PC-3 (cell line): ENCODE data around the gene SLIT1.

Source experiments
- EZH2phosphoT487 ChIP-seq: fragments of 300-600 bp; sonication (generic); IDR thresholded peaks from 2 replicates; pipeline ENCODE4 v1.6.1; 2018; ENCODE audit warnings: mild to moderate bottlenecking, antibody characterized with exemption, low read length, borderline replicate concordance
- TF ChIP-seq, protein P1 (sequence below): fragments of 300-600 bp; sonication (generic); conservative IDR thresholded peaks from 2 replicates; pipeline ENCODE4 v1.5.1; 2017; ENCODE audit warnings: antibody characterized with exemption, low read depth, mild to moderate bottlenecking, low read length

DNA sequence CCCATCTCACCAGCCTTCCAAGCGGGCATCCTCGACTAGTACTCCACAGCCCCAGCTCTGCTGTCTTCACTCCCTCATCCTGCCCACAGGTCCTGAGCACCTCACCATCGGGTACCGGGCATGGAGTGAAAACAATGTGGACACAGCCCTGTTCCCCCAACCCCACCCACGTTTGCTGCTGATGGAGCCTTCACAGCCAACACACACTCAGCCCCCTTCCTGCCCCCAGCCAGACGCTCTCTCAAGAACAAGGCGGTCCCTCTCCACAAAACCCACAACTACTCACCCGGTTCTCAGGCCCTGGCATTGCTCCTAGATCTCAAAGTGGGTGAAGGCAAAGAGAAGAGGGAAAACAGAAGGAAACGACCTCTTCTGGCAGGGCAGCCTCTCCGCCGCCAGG is 56.1 kb downstream of the SLIT1 start:
- TF ChIP-seq, protein P1, sequence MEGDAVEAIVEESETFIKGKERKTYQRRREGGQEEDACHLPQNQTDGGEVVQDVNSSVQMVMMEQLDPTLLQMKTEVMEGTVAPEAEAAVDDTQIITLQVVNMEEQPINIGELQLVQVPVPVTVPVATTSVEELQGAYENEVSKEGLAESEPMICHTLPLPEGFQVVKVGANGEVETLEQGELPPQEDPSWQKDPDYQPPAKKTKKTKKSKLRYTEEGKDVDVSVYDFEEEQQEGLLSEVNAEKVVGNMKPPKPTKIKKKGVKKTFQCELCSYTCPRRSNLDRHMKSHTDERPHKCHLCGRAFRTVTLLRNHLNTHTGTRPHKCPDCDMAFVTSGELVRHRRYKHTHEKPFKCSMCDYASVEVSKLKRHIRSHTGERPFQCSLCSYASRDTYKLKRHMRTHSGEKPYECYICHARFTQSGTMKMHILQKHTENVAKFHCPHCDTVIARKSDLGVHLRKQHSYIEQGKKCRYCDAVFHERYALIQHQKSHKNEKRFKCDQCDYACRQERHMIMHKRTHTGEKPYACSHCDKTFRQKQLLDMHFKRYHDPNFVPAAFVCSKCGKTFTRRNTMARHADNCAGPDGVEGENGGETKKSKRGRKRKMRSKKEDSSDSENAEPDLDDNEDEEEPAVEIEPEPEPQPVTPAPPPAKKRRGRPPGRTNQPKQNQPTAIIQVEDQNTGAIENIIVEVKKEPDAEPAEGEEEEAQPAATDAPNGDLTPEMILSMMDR: no peak
- TF ChIP-seq EZH2phosphoT487: no peak
